OCI-LY1 (cell line): ENCODE data around the gene BBS9.
"Not testable (repeated sequence)": the region's sequence is repeated elsewhere in the genome, so short reads cannot be mapped to it uniquely, and the experiment has no call there.

Source experiments
- H2AFZ ChIP-seq: fragments of 200-600 bp; sonication (generic), shearing (Covaris generic); 2 replicates; pipeline ENCODE4 v1.6.0; 2014; ENCODE audit warnings: antibody characterized with exemption, mild to moderate bottlenecking, low read length
- H3F3A ChIP-seq: fragments of 200-600 bp; sonication (generic), shearing (Covaris generic); 2 replicates; pipeline ENCODE4 v1.6.0; 2014; ENCODE audit warnings: mild to moderate bottlenecking, antibody characterized with exemption, low read length, moderate library complexity; ENCODE audit not compliant: insufficient read depth
- H3K27ac ChIP-seq: fragments of 200-600 bp; sonication (generic); 2 replicates; pipeline ENCODE4 v1.5.1; 2014; ENCODE audit warnings: low read length, mixed run types, mild to moderate bottlenecking, low read depth; ENCODE audit not compliant: poor library complexity, severe bottlenecking
- H3K27me3 ChIP-seq: fragments of 200-600 bp; sonication (generic); 2 replicates; pipeline ENCODE4 v1.6.0; 2014; ENCODE audit warnings: antibody characterized with exemption, mild to moderate bottlenecking, low read length, moderate library complexity; ENCODE audit not compliant: insufficient read depth
- H3K36me3 ChIP-seq: fragments of 200-600 bp; sonication (generic); 2 replicates; pipeline ENCODE4 v1.6.1; 2014; ENCODE audit warnings: mild to moderate bottlenecking, antibody characterized with exemption, low read length, moderate library complexity, mixed read lengths; ENCODE audit not compliant: insufficient read depth
- H3K4me1 ChIP-seq: fragments of 200-600 bp; sonication (generic); 2 replicates; pipeline ENCODE4 v1.5.1; 2014; ENCODE audit warnings: mild to moderate bottlenecking, low read length, moderate library complexity; ENCODE audit not compliant: insufficient read depth, severe bottlenecking
- H3K4me2 ChIP-seq: fragments of 200-600 bp; sonication (generic), shearing (Covaris generic); 2 replicates; pipeline ENCODE4 v1.6.1; 2014; ENCODE audit warnings: low read length
- H3K4me3 ChIP-seq: fragments of 200-600 bp; sonication (generic); 2 replicates; pipeline ENCODE4 v1.5.1; 2014; ENCODE audit warnings: low read length, low read depth, mild to moderate bottlenecking, mixed read lengths; ENCODE audit not compliant: poor library complexity, severe bottlenecking
- H3K79me2 ChIP-seq: fragments of 200-600 bp; shearing (Covaris generic); 2 replicates; pipeline ENCODE4 v1.6.1; 2016; ENCODE audit warnings: mixed run types, low read length, mixed read lengths; ENCODE audit not compliant: insufficient read depth
- H3K9ac ChIP-seq: fragments of 200-600 bp; sonication (generic), shearing (Covaris generic); 2 replicates; pipeline ENCODE4 v1.6.1; 2014; ENCODE audit warnings: mild to moderate bottlenecking, low read length, mixed read lengths
- H3K9me2 ChIP-seq: fragments of 200-600 bp; sonication (generic), shearing (Covaris generic); 2 replicates; pipeline ENCODE4 v1.6.1; 2014; ENCODE audit warnings: low read depth, mild to moderate bottlenecking, low read length, mixed read lengths
- H3K9me3 ChIP-seq: fragments of 200-600 bp; shearing (Covaris generic); 2 replicates; pipeline ENCODE4 v1.6.1; 2014; ENCODE audit warnings: low read length, mixed read lengths
- H4K20me1 ChIP-seq: fragments of 200-600 bp; sonication (generic), shearing (Covaris generic); 2 replicates; pipeline ENCODE4 v1.6.0; 2016; ENCODE audit warnings: mild to moderate bottlenecking, low read length; ENCODE audit not compliant: insufficient read depth
- EZH2 ChIP-seq: fragments of 200-600 bp; sonication (generic), shearing (Covaris generic); IDR thresholded peaks from 2 replicates; pipeline ENCODE4 v1.8.0; 2017; ENCODE audit warnings: borderline replicate concordance, mixed run types, mild to moderate bottlenecking, antibody characterized with exemption, low read length, moderate library complexity, mixed read lengths
- TF ChIP-seq, protein P1 (sequence below): fragments of 200-600 bp; sonication (generic), shearing (Covaris generic); IDR thresholded peaks from 2 replicates; pipeline ENCODE4 v1.5.1; 2017; ENCODE audit warnings: mild to moderate bottlenecking, antibody characterized with exemption, low read length, moderate library complexity, mixed read lengths

BBS9 gene

GRCh38 chr7:33471636-33472242 is 342.4 kb downstream of the BBS9 start:
- H3K9me3 ChIP-seq = no peaks in the 10 kb centered on the region
- H3K4me3 ChIP-seq = no peak overlapping the region
- no peak overlapping the region for H3K9ac ChIP-seq
- H3K9me2 ChIP-seq = no peaks in the 10 kb centered on the region
- H3K27ac ChIP-seq = no peak overlapping the region
- TF ChIP-seq, protein P1, sequence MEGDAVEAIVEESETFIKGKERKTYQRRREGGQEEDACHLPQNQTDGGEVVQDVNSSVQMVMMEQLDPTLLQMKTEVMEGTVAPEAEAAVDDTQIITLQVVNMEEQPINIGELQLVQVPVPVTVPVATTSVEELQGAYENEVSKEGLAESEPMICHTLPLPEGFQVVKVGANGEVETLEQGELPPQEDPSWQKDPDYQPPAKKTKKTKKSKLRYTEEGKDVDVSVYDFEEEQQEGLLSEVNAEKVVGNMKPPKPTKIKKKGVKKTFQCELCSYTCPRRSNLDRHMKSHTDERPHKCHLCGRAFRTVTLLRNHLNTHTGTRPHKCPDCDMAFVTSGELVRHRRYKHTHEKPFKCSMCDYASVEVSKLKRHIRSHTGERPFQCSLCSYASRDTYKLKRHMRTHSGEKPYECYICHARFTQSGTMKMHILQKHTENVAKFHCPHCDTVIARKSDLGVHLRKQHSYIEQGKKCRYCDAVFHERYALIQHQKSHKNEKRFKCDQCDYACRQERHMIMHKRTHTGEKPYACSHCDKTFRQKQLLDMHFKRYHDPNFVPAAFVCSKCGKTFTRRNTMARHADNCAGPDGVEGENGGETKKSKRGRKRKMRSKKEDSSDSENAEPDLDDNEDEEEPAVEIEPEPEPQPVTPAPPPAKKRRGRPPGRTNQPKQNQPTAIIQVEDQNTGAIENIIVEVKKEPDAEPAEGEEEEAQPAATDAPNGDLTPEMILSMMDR = no peak
- no peak for TF ChIP-seq EZH2
- H3K36me3 ChIP-seq = no peaks in the 10 kb centered on the region
- H3K79me2 ChIP-seq = no peaks in the 10 kb centered on the region
- H3K4me2 ChIP-seq = no peak overlapping the region
- no peaks in the 10 kb centered on the region for H4K20me1 ChIP-seq
- no peaks in the 10 kb centered on the region for H3F3A ChIP-seq
- H3K27me3 ChIP-seq = no peaks in the 10 kb centered on the region
- no peaks in the 10 kb centered on the region for H3K4me1 ChIP-seq
- no peak overlapping the region for H2AFZ ChIP-seq

DNA sequence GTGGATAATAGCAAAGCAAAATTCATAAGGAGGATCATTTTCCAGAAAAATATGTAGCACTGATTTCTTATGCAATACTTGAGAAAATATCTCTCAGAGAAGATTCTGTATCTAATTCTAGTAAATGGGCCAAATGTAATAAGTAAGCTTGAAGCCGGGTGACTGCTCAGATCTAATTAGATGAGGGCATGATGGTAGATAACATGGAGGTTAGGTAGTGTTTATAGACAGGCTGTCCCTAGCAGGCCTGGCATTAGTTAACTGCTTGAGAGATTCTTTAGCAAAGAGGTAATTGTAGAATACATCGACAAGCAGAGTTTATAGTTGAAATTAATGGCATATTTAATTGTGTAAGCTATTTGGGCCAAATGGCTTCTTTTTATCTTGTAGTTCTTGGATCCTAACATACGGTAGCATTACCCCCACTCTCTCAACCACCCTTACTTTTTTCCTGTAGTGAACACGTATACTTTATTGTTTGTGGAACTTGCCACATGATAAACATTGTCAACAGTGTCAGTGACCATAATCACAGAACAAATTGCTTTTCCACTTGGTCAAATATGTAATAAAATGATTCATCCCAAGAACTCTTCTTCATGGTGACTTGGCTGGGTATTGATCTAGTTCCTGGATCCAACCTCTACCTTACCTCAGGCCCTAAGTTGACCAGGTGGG is 343.1 kb downstream of the BBS9 start:
- Histone ChIP-seq H3K4me1 (no peaks in the 10 kb centered on the region), H2AFZ (no peak overlapping the region), H4K20me1 (no peaks in the 10 kb centered on the region), H3K9ac (no peak overlapping the region), H3F3A (no peaks in the 10 kb centered on the region), H3K4me3 (no peak overlapping the region), H3K36me3 (no peaks in the 10 kb centered on the region), H3K27ac (no peak overlapping the region), H3K9me2 (no peaks in the 10 kb centered on the region), H3K79me2 (no peaks in the 10 kb centered on the region), H3K4me2 (no peak overlapping the region), H3K27me3 (no peaks in the 10 kb centered on the region), H3K9me3 (no peaks in the 10 kb centered on the region)
- TF ChIP-seq, protein P1 = no peak
- TF ChIP-seq EZH2 = no peak

DNA sequence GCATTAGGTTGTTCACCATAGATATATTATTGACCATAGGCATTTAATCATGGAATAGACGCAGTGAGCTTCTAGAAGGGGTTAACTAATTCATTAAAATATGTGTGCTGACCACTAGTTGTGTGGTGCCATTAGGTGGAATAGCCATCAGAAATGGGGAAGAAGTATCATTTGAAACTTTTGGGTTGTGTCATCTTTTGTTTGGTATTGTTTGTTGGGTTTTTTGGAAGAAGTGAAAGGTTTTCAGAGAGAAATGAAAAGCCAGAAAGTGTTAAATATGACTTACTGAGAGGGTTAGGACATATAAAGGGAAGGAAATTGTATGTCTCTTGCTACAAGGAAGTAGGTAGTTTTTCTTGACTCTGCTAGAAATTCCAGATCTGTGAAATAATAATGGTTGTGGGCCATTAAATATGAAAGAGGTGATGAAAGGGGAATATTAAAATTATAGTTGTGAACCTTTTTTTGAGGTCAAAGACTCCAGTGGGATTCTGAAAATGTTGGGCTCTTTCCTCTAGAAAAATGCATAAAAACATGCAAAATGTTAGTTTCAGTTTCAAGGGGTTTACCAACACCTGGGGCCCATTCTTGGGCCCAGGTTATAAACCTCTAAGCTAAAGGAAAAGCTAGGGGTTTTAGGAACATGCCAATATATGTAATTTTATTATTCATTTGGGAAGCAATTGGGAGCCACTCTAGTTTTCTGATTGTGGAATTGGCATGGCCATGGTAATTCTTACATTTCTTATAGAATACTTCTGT is 348.5 kb downstream of the BBS9 start:
- Histone ChIP-seq H3K4me1 (no peaks in the 10 kb centered on the region), H3K9me2 (no peaks in the 10 kb centered on the region), H3K27me3 (no peaks in the 10 kb centered on the region), H3K9me3 (no peaks in the 10 kb centered on the region), H3K27ac (no peak overlapping the region), H3F3A (no peaks in the 10 kb centered on the region), H3K79me2 (no peaks in the 10 kb centered on the region), H2AFZ (no peak overlapping the region), H3K36me3 (no peaks in the 10 kb centered on the region), H3K9ac (no peak overlapping the region), H3K4me3 (no peak overlapping the region), H4K20me1 (no peaks in the 10 kb centered on the region), H3K4me2 (no peak overlapping the region)
- TF ChIP-seq EZH2 = no peak
- TF ChIP-seq, protein P1 = no peak

DNA sequence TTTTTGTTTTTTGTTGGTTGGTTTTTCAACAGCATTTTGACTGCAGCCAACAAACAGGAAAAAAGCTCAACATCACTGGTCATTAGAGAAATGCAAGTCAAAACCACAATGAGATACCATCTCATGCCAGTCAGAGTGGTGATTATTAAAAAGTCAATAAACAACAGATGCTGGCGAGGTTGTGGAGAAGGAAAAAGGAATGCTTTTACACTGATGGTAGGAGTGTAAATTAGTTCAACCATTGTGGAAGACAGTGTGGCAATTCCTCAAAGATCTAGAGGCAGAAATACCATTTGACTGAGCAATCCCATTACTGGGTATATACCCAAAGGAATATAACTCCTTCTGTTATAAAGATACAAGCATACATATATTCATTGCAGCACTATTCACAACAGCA is 355.1 kb downstream of the BBS9 start:
- not testable (repeated sequence) for H3K4me3 ChIP-seq, H3K9ac ChIP-seq, H3K27ac ChIP-seq, H3K9me2 ChIP-seq, H3K79me2 ChIP-seq, H3K27me3 ChIP-seq, H3K4me2 ChIP-seq, H3F3A ChIP-seq, H3K4me1 ChIP-seq, H3K36me3 ChIP-seq, H2AFZ ChIP-seq, H3K9me3 ChIP-seq, H4K20me1 ChIP-seq
